Measurements from ENCODE around the gene FIGLA.

The FIGLA gene

GRCh38 chr2:70771446-70771845 is 19.0 kb downstream of the FIGLA start:
- DNase-seq = no peak

- DNase-seq = no peak
Measured at GRCh38 chr2:70769450-70769849, 21.0 kb downstream of the FIGLA start.

- DNase-seq = no peak
Measured at GRCh38 chr2:70768590-70769085, 21.8 kb downstream of the FIGLA start.

GRCh38 chr2:70767699-70768589 is 22.5 kb downstream of the FIGLA start, which contains the start of gene ADD2:
Gene ADD2, minus strand, starts transcription at chr2:70768200. Its CDS starts 61,792 bp downstream, at chr2:70706408.
- peak; percentile 91 for DNase-seq

DNA sequence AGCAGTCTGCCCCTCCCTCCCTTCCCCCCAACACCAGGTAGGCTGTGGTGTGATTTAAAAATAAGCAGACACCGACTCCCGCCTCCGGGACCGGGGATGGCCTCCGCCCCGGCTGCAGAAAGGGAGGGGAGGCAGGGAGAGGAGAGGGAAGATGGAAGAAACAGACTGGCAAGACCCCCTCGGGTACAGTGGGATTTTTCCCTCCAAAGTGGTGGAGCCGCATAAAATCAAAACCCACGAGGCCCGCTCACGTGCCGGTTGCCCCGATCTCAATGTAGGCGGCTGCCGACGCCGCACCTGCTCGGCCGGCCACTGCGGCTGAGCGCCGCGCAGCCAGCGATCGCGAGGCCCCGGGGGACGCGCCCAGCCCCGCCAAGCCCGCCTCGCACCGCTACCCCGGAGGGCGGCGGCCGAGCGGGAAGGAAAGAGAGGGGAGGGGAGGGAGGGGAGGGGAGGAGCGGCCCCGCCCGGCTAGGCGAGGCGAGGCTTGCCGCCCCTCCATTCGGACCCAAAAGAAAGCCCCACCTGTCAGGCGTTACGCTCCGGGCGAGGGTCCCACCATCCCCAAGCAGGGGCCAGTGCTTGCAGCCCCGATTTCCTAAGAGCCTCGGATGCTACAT is 23.3 kb downstream of the FIGLA start:
- peak; percentile 80 for DNase-seq

DNA sequence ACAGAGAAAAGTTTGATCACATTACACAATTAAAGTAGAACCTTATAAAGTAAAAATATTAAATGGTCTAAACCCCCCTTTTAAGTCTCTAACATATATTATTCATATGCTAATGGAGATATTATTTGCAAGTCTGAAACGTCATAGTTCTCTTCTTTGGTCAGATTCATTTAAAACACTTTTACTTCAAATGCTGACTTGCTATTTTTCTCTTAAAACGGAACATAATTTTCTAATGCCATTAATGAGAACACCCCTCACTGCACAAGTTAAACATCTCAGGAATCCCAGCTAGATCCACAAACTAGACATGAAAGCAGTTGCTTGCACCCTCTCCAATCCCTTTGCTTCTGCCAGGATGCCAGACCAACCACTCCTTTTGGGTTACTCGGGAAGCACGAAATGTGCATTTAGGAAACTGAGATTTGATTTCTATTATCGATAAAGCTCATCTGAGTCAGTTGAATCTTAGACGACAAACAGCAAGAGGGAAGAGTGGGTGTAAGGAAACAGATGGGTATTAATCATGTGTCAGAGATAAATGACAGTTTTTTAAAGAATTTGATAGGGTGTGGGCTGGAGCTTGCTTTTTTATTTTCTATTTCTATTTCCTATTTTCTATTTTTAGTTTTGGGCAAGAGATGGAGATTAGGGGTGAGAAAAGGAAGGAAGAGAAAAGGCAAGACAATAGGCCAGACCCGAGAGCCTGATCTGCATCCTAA is 23.9 kb downstream of the FIGLA start:
- no peak for DNase-seq

GRCh38 chr2:70765507-70765906 is 24.9 kb downstream of the FIGLA start:
- no peak for DNase-seq

- no peak for DNase-seq
Measured at GRCh38 chr2:70759446-70759845, 31.0 kb downstream of the FIGLA start.

- no peak for DNase-seq
Measured at GRCh38 chr2:70757966-70758365, 32.5 kb downstream of the FIGLA start.

- DNase-seq = no peak
Measured at GRCh38 chr2:70757360-70757759, 33.1 kb downstream of the FIGLA start.

DNA sequence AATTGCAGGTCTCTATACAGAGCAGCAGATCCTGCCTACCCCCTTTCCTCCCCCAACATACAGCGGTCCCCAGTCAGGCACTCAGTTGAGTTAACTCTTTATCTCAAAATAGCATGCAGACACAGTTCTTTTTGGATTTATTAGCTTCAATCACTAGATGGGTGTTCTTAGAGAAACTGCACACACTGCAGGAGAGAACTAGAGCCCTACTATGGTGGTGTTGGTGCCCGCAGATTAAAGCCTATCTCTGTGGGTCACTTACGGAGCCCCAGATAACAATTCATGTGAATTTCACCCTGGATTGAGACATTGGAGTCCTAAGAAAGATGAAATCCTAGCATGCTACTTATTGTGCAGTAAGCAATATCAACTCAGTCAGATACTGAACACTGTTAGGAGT is 34.3 kb downstream of the FIGLA start:
- DNase-seq = no peak

DNA sequence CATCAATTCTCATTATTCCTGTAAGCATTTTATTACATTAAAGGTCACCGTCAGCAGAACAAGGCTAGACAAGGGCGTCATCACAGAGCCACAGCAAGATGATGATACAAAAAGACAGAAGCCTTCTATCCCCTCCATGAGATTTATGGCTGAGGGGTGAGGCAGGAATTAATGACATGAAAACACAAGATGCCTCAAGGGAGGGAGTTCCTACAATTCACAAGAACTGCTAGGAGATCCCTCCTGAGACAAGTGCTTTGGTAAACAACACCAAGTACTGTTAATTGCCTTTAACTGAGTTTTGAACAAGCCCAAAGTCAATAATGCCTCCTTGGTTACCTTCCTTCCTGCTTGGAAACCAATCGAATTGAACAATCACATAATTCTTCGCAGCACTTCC is 36.5 kb downstream of the FIGLA start:
- DNase-seq = no peak

DNA sequence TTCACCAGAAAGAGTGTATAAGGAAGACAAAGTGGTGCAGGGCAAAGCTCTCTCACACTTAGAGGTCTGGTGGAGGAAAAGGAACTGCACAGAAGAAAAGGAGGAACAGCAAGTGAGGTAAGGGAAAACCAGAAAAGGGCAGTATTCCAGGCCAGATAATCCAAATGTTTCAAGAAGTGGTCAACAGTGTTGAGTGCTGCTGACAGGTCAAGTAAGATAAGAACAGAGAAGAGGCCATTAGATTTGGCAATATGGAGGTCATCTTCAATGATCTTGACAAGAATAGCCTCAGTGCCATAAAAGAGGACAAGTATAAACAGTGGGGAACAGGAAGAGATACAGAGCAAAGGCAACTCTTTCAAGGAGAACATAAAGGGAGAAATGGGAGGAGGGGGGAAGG is 37.4 kb downstream of the FIGLA start:
- DNase-seq = no peak

- DNase-seq = no peak
Measured at GRCh38 chr2:70752396-70752795, 38.0 kb downstream of the FIGLA start.

DNA sequence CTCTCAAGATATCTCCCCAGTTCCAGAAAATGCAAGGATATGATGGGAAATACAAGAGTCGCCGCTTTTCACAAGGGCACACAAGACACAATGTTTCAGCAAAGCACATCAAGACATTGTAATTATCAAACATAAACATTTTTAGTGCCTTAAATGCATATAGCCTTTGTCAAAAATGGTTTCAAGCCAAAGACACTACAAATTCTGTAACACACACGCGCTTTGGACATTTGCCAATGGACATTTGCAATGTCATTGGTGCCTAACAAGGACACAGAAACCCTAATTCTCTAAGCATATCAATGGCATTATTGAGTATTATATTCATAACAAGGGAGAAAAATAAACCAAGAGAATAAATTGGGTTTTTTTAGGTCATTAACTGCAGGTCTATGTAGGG is 38.6 kb downstream of the FIGLA start:
- DNase-seq = no peak

DNA sequence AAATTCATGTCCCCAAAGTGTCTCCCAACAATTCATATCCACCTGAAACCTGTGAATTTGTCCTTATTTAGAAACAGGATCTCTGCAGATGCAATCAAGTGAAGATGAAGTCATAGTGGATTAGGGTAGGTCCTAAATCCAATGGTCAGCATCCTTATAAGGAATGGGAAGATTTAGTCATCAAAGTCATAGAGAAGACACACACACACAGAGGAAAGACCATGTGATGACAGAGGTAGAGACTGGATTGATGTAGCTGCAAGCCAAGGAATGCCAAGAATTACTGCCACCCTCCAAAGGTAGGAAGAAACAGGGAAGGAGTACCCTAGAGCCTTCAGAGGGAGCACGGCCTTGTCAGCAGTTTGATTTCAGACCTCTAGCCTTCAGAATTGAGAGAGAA is 40.1 kb downstream of the FIGLA start:
- DNase-seq = no peak

DNA sequence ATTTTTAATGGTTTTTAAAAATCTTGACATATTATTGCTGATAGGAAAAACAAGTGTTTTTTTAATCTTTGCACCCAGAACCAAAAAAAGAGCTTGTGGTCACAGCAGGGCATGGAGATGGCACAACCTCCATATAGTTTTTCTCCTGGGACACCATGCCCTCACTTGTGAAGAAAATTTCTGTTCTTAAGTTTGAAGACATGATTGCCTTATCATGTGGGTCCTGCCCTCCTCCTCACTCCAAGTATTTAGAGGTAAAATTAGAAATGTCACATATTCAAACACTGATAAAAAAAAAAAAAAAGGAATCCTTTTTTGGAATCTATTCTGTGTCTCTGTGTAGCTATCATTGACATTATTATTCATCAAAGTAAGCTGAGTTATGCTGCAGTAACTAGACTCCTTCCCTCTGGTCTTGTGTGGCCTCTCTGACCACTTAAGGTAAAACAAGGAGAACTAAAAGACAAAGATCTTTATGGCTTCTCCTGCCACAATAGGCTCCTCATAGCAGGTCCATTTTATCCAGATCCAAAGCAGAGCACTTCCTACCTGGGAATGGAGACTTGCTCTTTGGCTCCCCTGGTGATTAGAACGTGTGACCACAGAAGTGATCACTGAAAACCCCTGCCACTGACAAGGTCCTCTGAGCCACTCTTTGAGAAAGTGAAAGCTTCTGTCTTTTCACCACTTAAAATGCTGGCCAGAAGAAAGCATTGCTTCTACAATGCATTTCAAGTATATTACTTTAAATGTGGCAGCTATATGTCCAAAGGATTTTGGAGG is 42.2 kb downstream of the FIGLA start:
- DNase-seq = no peak

GRCh38 chr2:70747284-70747683 is 43.2 kb downstream of the FIGLA start:
- no peak for DNase-seq

- DNase-seq = no peak
Measured at GRCh38 chr2:70746094-70746974, 44.1 kb downstream of the FIGLA start.

GRCh38 chr2:70745276-70745825 is 45.1 kb downstream of the FIGLA start:
- no peak for DNase-seq

DNA sequence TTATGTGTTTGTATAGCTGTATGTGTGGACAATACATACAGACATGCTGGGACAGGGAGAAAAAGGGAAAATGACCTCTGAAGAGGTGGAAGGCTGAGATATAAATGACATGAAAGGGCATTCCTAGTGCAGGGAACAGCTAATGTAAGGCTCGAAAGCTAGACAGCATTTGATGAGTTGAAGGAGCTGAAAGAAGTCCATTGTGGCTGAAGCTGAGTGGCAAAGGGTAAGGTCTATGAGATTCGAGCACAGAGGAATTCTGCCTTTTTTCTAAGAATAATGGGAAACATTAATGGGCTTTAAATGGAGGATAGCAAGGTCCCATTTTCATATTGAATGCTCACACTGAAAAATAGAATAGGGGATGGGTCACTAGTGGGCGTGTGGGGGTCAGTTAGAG is 46.0 kb downstream of the FIGLA start:
- DNase-seq = no peak

All from retina (tissue), 1 donor.